ENCODE data around the gene COL1A2.

DNA sequence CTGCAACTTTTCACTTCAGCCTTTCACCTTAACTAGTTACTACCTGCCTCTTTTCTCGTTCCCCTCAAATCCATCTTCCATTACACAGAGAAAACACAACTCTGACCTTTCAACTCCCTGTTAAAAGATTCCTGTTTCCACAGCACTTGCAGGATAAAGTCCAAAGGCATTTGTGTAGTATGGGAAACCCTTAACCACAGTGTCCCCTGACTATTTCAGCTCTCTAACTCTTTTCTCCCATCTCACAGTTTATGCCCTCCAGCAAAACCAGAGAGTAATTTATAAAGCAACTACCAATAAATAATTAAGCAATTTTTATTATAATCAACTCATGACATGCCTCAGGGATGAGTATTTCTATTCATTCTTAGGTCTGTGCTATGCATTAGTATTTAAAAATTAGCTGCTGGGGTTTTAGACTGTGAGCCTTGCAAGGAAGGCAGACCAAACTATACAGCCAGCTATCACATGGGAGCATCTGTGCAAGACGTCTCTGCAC lies 51.0 kb downstream of the COL1A2 start:
- TF ChIP-seq ZFX (IDR thresholded peaks at IDR 0.05) (no peak), CTCF (conservative IDR thresholded peaks at IDR 0.05) (no peak)
